ENCODE data around the gene LIN37.

GRCh38 chr19:35776102-35776788 lies 27.9 kb downstream of the LIN37 start:
- TF ChIP-seq CTCF (conservative IDR thresholded peaks at IDR 0.05; ENCODE audit: low read depth, low read length) (no peak), EZH2 (IDR thresholded peaks at IDR 0.05; ENCODE audit: borderline replicate concordance, low read depth, low read length, poor library complexity, severe bottlenecking) (no peak)
